GM19395 (cell line): Measurements from ENCODE around the gene GAS7.
A peak's percentile ranks its signal among the peaks of the same experiment; 100 is the strongest.

Experiments used
- ATAC-seq: cut with Tn5 transposase; IDR thresholded peaks from one replicate; pipeline ENCODE4 v1.9.1; 2021; ENCODE audit warnings: mild to moderate bottlenecking, moderate library complexity; ENCODE audit not compliant: unreplicated experiment

Gene GAS7

GRCh38 chr17:9994761-9995160 is 203.6 kb downstream of the GAS7 start:
- ATAC-seq = no peak

DNA sequence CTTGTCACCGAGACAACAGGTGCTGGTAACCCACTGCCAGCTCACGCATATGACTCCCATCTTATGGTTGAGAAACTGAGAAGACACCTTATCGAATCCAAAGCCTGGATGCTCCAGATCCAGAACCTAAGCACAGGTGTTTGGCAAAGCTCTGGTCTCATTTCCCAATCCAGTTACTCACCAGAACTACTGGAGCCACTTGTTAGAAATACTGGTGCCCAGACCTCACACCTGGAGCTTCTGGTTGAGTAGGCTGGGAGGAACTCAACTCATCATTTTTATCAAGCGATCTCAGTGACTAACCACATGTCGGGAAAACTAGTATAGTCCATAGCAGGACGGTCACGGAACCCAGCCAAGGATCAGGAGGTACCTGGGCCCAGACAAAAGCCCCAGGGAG is 206.6 kb downstream of the GAS7 start:
- no peak for ATAC-seq

DNA sequence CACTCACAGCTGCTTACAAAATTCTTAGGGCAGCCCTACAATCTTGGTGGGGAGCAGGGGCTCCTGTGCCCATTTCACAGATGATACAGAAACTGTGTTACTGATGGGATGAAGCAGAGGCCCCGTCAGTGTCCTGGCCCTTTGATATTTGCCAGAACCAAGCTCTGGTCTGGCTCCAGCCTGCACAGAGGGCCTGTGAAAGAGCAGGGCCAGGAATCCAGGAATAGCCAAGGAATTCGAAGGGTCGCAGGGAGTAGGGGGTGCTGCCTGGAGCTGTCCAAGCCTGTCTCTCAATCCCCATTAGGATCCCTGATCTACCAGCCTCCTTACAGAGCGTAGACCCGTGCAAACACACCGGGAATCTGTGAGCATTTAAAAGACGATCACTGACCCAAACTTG is 207.1 kb downstream of the GAS7 start:
- ATAC-seq = no peak

DNA sequence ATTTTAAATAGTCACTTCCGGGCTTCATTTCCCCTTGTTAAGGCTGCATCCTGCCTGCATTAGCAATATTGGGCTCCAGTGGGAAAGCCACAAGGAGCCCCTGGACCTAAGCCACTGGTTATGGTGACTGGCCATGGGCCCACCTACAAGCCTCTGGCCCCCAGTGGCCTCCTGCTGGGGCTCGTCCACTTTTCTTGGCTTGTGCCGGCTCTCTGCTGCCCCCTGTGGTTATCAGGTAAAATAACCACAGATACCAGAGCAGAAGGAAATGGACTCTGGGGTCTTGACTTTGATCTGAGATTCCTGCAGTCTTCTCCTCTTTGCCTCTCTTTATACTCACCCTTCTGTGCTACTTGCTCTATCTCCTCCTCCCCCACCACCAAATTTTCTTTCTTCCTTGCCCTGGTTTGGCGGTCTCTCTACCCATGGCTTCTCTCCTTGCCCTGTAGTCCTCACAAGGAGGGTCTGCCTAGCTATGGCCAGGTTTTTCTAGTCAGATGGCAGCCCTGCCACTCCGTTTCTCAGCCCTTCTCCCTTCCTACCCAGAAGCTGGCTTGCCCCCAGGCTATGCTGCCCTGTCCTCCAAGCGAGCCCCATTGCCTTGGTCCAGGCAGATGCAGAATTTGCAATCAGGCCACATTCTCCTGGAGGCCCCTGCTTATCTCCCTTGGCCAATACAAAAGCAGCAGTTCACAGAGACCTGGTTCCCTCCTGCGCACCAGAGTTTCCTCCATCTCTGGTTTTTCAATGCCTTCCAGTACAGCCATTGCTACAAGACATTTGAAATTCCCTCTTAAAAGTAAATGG is 210.4 kb downstream of the GAS7 start:
- peak; percentile 53 for ATAC-seq

DNA sequence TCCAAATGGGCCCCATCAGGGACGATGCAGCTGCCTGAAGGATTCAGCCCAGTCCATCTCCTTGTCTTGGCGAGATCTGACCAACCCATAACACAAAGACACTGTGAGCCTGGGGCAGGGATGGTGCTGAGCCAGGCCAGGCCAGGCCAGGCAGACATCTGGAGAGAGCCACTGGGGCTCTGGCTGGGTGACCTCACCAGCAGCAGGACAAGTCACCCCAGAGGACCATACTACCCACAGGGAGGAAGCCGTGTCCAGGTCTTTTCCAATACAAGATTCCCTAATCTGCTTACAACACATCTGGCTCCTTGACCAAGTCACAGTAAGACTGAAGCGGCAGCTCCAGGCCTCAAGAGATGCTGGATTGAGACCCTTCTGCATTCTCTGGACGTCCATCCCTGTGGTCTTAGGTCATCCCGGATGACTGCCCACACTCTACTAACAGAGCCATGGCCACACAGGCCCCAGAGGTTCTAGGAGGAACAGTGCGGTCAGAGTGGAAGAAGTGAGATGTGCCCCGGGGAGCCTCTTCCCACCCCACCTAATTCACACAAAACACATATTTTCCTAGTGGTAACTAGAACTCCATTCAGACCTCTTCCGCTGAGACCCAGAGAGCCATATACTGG is 211.5 kb downstream of the GAS7 start:
- no peak for ATAC-seq

DNA sequence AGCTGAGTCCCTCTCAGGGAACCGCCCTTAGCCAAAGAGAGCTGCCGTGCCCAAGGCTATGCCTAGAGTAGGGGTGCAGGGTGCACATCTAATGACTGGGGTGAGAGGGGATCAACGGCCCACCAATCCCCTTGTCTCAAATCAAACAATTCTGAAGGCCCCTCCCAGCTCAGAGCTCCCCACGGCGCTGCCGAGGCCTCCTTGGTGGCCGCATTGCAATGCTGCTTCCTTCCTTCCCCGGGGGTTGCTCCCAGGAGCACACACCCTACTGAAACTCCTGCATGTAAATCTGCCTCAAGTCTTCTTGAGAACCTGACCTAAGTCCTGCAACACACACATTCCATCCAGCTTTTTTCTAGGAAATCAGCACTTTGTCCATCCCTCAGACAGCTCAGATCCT is 212.8 kb downstream of the GAS7 start:
- ATAC-seq = no peak

DNA sequence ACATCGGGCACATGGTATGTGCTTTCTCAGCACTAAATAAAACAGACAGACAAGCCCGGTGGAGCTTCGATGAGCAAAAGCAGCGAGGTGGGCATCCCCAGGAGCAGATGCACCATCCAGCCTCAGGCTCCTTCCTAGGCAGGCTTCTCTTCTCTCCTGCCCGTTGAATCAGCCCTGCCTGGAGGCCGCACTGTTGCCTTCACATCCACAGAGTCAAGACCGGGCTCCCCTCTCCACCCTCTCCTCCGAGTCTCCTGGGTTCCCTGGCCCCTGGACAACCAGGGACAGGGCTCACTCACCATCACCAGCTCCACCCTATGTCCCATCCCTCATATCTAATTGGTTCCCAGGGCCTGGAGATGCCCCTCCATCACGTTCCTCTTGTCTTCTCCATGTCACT is 213.6 kb downstream of the GAS7 start:
- no peak for ATAC-seq

- ATAC-seq = no peak
Measured at GRCh38 chr17:9982159-9982558, 216.2 kb downstream of the GAS7 start.

DNA sequence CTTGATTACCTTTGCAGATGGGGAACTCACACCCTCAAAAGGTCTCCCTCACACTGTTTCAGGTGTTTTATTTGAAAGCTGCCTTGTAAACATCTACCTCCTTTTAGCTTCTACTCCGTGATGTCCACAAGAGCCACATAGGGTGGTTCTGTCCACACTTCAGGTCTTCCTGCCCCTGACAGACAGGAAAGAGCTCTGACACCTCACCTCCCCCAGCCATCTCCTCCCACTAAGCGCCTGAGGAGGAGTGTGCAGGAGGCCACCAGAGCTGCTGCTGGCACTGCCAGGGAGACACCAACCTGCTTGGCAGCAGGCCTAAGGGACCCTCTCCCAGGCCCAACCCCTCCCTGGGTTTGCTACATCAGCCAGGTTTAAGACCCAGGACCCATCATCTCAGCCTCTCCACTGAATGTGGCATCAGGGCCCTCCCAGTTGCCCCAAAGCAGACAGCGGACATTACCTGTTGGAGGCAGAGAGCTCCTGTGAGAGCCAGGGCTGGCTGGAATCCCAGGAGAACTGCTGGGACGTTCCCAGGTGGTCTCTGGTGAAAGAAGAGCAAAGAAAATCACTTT is 217.0 kb downstream of the GAS7 start:
- no peak for ATAC-seq

DNA sequence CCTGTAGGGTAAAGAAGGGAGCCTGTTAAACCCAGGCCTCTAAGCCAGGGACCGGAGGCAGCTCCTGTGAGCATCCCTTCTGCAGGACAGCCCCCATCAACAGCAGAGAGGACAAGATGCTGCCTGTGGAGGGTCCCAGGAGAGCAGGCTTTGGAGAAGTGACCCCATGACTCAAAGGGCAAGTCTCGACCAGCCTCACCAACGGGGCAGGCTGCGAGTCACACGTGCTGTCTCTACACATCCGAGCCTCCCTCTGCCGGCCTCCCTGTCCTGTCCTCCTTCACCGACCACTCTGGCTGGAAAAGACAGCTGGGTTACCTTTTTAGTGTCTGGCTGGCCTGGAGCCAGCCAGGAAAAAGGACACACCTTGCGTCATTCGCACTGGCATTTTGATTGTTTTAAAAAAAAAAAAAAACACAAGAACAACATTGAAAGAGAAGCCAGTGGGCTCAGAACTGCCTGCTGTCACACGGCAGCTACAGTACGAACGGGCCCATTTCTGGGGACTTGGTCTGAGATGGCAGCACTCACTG is 218.9 kb downstream of the GAS7 start:
- ATAC-seq = no peak

DNA sequence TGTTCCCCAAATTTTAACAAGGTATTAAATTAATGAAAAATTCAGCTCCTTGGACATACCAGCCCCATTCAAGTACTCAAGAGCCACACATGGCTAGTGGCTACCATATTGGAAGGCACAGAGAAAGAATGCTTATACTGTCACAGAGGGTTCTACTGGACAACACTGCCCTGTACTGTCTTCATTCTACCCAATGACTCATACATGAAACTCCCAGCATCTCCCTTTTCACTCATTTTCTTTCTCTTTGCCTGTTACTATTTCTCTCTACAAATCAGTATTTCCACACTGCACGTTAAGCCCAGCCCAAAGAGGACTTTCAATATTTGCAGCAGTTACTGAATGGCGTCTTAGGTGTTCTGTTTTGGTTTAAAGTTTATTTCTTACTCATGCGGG is 221.2 kb downstream of the GAS7 start:
- no peak for ATAC-seq

DNA sequence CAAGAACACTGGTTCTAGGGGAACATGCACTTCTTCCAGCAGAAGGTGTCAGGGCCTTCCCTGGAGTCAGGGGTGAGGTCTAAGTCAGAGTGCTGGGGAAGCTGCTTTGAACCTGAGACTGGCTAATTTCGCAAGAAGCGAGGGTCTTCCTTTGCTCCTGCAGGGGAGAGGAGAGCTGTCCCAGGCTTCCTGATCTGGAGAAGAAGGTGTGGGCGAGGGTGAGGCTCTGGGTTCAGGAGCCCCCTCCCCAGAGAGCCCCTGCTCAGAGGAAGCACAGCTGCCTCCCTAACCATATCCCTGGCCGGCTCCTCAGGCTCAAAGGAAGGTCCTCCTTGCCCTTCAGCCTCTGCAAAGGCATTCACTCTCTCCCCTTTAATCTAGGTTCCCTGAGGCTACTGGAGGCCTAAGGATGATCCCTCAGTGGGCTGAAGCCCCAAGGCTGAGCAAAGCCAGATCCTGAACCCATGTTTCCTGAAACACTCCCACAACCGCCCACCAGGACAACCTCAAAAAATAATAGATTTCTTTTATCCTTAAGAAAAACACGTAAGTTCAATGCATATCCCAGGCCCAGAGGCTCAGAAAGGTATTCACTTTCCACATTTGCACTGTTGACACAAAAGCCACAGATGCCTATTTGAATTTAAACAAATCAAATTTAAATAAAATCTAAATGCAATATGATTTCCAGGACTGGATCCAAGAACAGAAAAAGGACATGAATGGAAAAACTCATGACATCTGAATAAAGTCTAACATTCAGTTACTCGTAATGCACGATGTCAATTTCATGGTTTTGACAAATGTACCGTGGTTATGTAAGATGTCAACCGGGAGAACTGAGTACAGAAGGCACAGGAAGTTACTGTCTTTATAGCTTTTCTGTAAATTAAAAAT is 221.9 kb downstream of the GAS7 start:
- ATAC-seq = no peak

DNA sequence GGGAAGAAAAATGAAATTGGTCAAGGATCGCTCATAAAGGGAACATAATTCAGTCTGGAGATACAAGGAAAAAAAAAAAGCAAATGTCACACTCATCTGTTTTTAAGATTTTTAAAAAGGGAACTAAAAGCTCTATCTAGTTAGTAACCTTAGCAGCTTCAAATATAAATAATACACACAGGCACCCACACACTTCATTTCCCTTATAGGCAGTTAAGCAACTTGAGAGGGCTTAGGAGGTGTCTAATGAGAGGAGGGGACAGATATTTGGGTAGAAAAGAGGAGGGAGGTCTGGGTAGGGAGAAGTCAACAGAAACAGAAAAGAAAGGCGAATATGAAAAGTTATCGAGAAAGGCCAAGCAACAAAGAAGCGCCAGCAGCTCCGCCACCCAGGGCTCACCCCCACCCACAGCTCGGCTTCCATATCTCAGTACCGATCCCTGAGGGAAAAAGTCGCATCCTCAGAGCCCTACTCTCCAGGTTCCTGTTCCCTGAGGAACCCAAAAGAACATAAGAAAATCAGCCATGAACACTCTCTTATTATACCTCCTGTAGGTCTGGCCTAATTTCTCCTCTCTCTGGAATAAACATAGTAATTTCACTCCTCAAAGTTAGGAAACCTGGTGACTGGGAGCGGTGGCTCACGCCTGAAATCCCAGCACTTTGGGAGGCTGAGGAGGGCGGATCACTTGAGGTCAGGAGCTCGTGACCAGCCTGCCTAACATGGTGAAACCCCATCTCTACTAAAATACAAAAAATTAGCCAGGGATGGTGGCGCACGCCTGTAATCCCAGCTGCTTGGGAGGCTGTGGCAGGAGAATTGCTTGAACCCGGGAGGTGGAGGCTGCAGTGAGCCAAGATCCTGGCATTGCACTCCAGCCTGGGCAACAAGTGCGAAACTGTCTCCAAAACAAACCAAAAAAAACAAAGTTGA is 223.7 kb downstream of the GAS7 start:
- no peak for ATAC-seq

GRCh38 chr17:9973669-9974447 is 224.5 kb downstream of the GAS7 start:
- ATAC-seq = no peak

GRCh38 chr17:9971991-9972390 is 226.4 kb downstream of the GAS7 start:
- no peak for ATAC-seq

DNA sequence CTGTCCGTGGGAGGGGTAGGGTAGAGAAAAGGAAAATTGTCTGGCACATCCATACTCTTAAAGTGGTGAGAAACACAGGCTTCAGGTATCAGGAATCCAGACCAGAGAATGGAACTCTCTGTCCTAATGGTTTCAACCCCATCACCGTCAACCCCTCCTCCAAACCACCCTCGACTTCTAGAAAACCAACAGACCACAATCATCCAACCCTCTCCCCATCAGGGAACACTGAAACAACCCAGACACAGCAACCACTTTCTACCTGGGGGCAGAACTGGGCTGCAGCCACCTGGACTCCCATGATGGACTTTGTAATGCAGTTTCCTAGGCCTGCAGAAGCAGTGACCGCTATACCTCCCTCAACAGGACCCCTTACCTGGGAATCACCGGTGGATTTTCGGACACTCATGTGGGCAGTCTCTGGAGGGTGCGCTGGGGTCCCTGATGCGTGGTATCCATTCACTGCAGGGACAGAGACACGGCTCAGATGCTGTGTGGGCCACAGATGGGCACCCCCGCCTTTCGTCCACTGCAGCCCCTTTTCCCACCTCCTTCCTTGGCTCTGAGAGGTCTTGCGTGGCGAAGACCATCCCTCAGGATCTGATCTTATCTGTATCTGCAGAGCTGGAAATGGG is 229.0 kb downstream of the GAS7 start:
- no peak for ATAC-seq

DNA sequence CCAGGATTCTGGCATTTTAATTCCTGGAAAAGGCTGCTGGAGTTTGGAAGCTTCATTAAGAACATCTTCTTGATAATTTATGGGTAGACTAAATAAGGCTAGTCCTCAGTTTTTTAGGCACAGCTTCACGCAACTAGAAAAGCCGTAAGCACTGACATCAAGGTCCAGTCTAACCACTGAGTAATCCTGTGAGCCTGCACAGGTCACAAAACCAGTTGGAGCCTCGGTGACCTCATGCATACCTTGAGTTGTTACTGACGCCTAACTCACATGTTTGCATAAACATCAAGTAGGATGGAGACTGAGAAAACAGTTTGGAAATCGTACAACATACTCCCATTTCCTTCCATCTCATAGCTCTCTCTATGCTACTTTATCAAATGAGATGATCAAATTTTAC is 229.5 kb downstream of the GAS7 start:
- ATAC-seq = no peak

- no peak for ATAC-seq
Measured at GRCh38 chr17:9968008-9968407, 230.4 kb downstream of the GAS7 start.
